MCF 10A (cell line): ENCODE measurements around the gene LRRFIP2. TPM values are rescaled to one million over a fixed set of nuclear protein-coding genes. Genes with fewer than 3 reads are reported as not detected.
"Not testable (repeated sequence)": the region's sequence is repeated elsewhere in the genome, so short reads cannot be mapped to it uniquely, and the experiment has no call there.

Experiments used
- BruUV-seq: library from RNA; stranded (reverse); fragments of 400-500 nt; replicated peaks from 2 replicates; lab custom pipeline; 2021; lab: Mats Ljungman, UMichigan
- CTCF ChIA-PET: fragments of 300-600 bp; sonication (Branson Sonifier 250); formaldehyde crosslinking; extraction: SDS; loops from one replicate; lab custom pipeline; 2021; ENCODE audit warnings: antibody characterized with exemption, inconsistent platforms; lab: Yijun Ruan, JAX
- POLR2A ChIA-PET: fragments of 300-600, 350-650 bp; sonication (Branson Sonifier 250); formaldehyde crosslinking; extraction: SDS; loops from one replicate; lab custom pipeline; 2020; ENCODE audit warnings: antibody characterized with exemption, inconsistent platforms; lab: Yijun Ruan, JAX
- DNase-seq: peaks from one replicate; pipeline ENCODE4 v3.0.0-alpha.2; 2018; ENCODE audit not compliant: unreplicated experiment
- H3K27ac Mint-ChIP-seq: one replicate; pipeline ENCODE4 v1.8.0; 2022; ENCODE audit warnings: mild to moderate bottlenecking, low read depth, mixed read lengths; ENCODE audit not compliant: unreplicated experiment
- H3K27me3 Mint-ChIP-seq: one replicate; pipeline ENCODE4 v1.8.0; 2022; ENCODE audit warnings: mixed read lengths; ENCODE audit not compliant: insufficient read depth, unreplicated experiment
- H3K36me3 Mint-ChIP-seq: one replicate; pipeline ENCODE4 v1.8.0; 2022; ENCODE audit warnings: mild to moderate bottlenecking, moderate library complexity, mixed read lengths; ENCODE audit not compliant: insufficient read depth, unreplicated experiment
- H3K4me1 Mint-ChIP-seq: one replicate; pipeline ENCODE4 v1.8.0; 2022; ENCODE audit warnings: mixed read lengths; ENCODE audit not compliant: insufficient read depth, unreplicated experiment
- H3K4me3 Mint-ChIP-seq: one replicate; pipeline ENCODE4 v1.8.0; 2022; ENCODE audit warnings: mild to moderate bottlenecking, moderate library complexity, mixed read lengths; ENCODE audit not compliant: unreplicated experiment
- H3K9me3 Mint-ChIP-seq: one replicate; pipeline ENCODE4 v1.8.0; 2022; ENCODE audit warnings: mixed read lengths; ENCODE audit not compliant: unreplicated experiment
- intact Hi-C: fragments of 100-400 bp; cut with micrococcal nuclease; formaldehyde crosslinking; loops from 2 replicates; pipeline ENCODE4 v1.14.1; 2022
- total RNA-seq: library from RNA; stranded (reverse); gene quantifications from 2 replicates; pipeline ENCODE4 v1.2.3, GENCODE V29; 2022
- TF ChIP-seq, protein P1 (sequence below): fragments of 200-600 bp; IDR thresholded peaks from one replicate; pipeline ENCODE4 v1.8.0; 2022; ENCODE audit warnings: antibody characterized with exemption, mild to moderate bottlenecking; ENCODE audit not compliant: unreplicated experiment

Gene LRRFIP2
- total RNA-seq, 1 experiment from 2014 or later, result 76.6 TPM

DNA sequence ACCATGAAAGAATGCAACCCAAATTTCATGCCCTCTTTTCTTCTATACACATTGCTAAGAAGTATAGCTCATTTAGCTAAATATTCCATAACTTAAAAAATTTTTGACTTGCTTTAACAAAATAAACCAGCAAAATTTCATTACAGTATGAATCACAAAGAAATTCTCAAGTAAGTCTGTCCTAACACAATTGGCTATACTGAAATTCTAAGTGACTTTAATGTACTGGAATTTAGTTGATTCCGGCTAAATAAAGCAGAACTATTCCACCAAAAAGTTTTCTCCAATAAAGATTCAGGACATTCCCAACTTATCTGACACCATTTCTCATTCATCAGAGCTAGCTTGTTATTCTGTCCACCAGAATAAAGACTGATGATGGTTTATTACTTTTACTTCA, 23.8 kb downstream of the LRRFIP2 start:
- no TSS peak for BruUV-seq
- peaks cover 30% of the 10 kb centered on the region for H3K36me3 Mint-ChIP-seq
- intact Hi-C loops, result no loop called here
- no peaks in the 10 kb centered on the region for H3K9me3 Mint-ChIP-seq
- no peak for DNase-seq
- ChIA-PET POLR2A (interaction anchor here (1.0 kb wide), 1 partner anchor 10 kb away, joined by 4 read pairs; no protein-coding TSS in a partner anchor), CTCF (interaction anchor here (0.5 to 0.7 kb wide), 2 partner anchors 192 to 197 kb away, joined by 3 to 4 read pairs; no protein-coding TSS in a partner anchor)
- no peaks in the 10 kb centered on the region for H3K27me3 Mint-ChIP-seq
- no peak overlapping the region for H3K4me3 Mint-ChIP-seq
- TF ChIP-seq, protein P1, sequence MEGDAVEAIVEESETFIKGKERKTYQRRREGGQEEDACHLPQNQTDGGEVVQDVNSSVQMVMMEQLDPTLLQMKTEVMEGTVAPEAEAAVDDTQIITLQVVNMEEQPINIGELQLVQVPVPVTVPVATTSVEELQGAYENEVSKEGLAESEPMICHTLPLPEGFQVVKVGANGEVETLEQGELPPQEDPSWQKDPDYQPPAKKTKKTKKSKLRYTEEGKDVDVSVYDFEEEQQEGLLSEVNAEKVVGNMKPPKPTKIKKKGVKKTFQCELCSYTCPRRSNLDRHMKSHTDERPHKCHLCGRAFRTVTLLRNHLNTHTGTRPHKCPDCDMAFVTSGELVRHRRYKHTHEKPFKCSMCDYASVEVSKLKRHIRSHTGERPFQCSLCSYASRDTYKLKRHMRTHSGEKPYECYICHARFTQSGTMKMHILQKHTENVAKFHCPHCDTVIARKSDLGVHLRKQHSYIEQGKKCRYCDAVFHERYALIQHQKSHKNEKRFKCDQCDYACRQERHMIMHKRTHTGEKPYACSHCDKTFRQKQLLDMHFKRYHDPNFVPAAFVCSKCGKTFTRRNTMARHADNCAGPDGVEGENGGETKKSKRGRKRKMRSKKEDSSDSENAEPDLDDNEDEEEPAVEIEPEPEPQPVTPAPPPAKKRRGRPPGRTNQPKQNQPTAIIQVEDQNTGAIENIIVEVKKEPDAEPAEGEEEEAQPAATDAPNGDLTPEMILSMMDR, result no peak
- H3K27ac Mint-ChIP-seq, result no peak overlapping the region
- H3K4me1 Mint-ChIP-seq, result no peaks in the 10 kb centered on the region

DNA sequence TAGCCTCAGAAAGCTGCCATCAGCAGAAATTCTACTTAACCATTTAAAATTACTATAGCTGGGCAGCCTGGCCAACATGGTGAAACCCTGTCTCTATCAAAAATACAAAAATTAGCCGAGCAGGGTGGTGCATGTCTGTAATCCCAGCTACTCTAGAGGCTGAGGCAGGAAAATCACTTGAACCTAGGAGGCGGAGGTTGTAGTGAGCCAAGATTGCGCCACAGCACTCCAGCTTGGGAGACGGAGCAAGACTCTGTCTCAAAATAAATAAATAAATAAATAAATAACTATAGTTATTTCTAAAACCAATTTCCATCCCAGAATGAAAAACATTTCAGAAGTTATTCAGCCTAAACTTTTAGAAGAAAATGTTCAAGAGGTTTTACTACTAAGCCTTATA, 25.1 kb downstream of the LRRFIP2 start:
- no TSS peak for BruUV-seq
- TF ChIP-seq, protein P1, result no peak
- Mint-ChIP-seq H3K27me3 (no peaks in the 10 kb centered on the region), H3K4me1 (no peaks in the 10 kb centered on the region), H3K36me3 (peaks cover 38% of the 10 kb centered on the region), H3K27ac (no peak overlapping the region), H3K9me3 (no peaks in the 10 kb centered on the region), H3K4me3 (no peak overlapping the region)
- intact Hi-C loops, result no loop called here
- DNase-seq, result no peak
- ChIA-PET CTCF (interaction anchor here (0.6 kb wide), 1 partner anchor 64 kb away, joined by 3 read pairs; no protein-coding TSS in a partner anchor), POLR2A (interaction anchor here (0.7 kb wide), 1 partner anchor 408 kb away, joined by 4 read pairs; no protein-coding TSS in a partner anchor)

DNA sequence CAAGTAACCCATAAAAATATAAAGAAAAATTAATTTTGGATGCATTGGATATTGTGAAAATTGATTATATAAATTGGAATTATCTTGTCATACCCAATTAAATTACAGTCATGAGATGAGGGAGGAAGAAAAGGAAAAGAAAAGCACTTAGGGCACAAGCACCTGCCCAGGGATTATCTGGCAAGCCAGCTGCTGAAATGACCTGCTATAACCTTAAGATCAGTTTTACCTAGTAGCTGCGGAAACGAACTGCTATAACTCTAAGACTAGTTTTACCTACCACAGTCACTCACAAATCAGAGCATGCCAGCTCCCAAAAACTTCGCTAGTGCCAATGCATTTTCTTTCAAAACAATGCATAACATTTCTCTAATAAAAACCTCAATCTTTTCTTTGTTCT, 26.2 kb downstream of the LRRFIP2 start:
- TF ChIP-seq, protein P1, result no peak
- Mint-ChIP-seq H3K36me3 (peaks cover 47% of the 10 kb centered on the region), H3K4me1 (no peaks in the 10 kb centered on the region), H3K27me3 (no peaks in the 10 kb centered on the region), H3K4me3 (no peak overlapping the region), H3K27ac (no peak overlapping the region), H3K9me3 (no peaks in the 10 kb centered on the region)
- no peak for DNase-seq
- CTCF ChIA-PET, result interaction anchor here (1.4 kb wide), 1 partner anchor 14 kb away, joined by 4 read pairs; no protein-coding TSS in a partner anchor
- intact Hi-C loops, result no loop called here
- POLR2A ChIA-PET, result interaction anchor here (1.3 kb wide), 1 partner anchor 12 kb away, joined by 4 read pairs; no protein-coding TSS in a partner anchor
- BruUV-seq, result no TSS peak

DNA sequence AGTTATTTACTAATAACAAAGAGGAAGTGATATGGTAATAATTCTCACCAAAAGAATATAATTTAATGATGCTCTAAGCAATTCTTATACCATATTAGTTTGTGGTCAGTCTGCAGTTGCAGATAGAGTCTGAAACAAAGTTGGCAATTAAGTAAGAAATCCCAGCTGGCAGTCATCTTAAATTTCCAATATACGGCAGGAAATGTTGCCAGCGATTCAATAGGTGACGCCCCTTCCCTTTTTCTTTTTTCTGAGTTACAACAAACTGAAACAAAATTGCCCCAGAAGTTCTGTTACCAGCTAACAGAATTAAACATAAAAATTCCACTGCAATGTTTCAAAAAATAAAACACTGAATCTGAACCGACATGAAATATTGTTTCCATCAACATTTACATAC, 26.7 kb downstream of the LRRFIP2 start:
- H3K9me3 Mint-ChIP-seq, result no peaks in the 10 kb centered on the region
- ChIA-PET POLR2A (interaction anchor here (1.3 kb wide), 1 partner anchor 11 kb away, joined by 4 read pairs; no protein-coding TSS in a partner anchor), CTCF (interaction anchor here (1.4 kb wide), 1 partner anchor 15 kb away, joined by 4 read pairs; no protein-coding TSS in a partner anchor)
- intact Hi-C loops, result no loop called here
- TF ChIP-seq, protein P1, result no peak
- peaks cover 51% of the 10 kb centered on the region for H3K36me3 Mint-ChIP-seq
- H3K27me3 Mint-ChIP-seq, result no peaks in the 10 kb centered on the region
- no peaks in the 10 kb centered on the region for H3K4me1 Mint-ChIP-seq
- BruUV-seq, result TSS peak; percentile 14
- no peak overlapping the region for H3K27ac Mint-ChIP-seq
- no peak overlapping the region for H3K4me3 Mint-ChIP-seq
- DNase-seq, result no peak

DNA sequence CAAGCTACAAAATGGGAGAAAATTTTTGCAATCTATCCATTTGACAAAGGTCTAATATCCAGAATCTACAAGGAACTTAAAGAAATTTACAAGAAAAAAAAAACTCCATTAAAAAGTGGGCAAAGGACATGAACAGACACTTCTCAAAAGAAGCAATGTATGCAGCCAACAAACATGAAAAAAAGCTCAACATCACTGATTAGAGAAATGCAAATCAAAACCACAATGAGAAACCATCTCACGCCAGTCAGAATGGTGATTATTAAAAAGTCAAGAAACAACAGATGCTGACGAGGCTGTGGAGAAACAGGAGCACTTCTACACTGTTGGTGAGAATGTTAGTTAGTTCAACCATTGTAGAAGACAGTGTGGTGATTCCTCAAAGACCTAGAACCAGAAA, 27.5 kb downstream of the LRRFIP2 start:
- H3K4me1 Mint-ChIP-seq, intact Hi-C loops, H3K4me3 Mint-ChIP-seq, H3K27me3 Mint-ChIP-seq, H3K9me3 Mint-ChIP-seq, DNase-seq, BruUV-seq, H3K27ac Mint-ChIP-seq: not testable (repeated sequence)
- ChIA-PET POLR2A (interaction anchor here (0.7 kb wide), 1 partner anchor 116 kb away, joined by 3 read pairs; no protein-coding TSS in a partner anchor), CTCF (interaction anchor here (1.4 kb wide), 1 partner anchor 16 kb away, joined by 4 read pairs; no protein-coding TSS in a partner anchor)
- H3K36me3 Mint-ChIP-seq, result peaks cover 47% of the 10 kb centered on the region
